Fibroblast of upper back skin (primary cell): ENCODE results near the gene PLOD3.

Experiments
- DNase-seq: peaks from one replicate; pipeline ENCODE4 v3.0.0-alpha.2; 2013

Gene PLOD3

GRCh38 chr7:101175664-101176063 lies 41.7 kb downstream of the PLOD3 start:
- DNase-seq, result no peak

- no peak for DNase-seq
Measured at GRCh38 chr7:101174322-101174854, 43.0 kb downstream of the PLOD3 start.

- no peak for DNase-seq
Measured at GRCh38 chr7:101173752-101174244, 43.6 kb downstream of the PLOD3 start.

- peak; percentile 45 for DNase-seq
Measured at GRCh38 chr7:101172854-101173751, 44.3 kb downstream of the PLOD3 start.

DNA sequence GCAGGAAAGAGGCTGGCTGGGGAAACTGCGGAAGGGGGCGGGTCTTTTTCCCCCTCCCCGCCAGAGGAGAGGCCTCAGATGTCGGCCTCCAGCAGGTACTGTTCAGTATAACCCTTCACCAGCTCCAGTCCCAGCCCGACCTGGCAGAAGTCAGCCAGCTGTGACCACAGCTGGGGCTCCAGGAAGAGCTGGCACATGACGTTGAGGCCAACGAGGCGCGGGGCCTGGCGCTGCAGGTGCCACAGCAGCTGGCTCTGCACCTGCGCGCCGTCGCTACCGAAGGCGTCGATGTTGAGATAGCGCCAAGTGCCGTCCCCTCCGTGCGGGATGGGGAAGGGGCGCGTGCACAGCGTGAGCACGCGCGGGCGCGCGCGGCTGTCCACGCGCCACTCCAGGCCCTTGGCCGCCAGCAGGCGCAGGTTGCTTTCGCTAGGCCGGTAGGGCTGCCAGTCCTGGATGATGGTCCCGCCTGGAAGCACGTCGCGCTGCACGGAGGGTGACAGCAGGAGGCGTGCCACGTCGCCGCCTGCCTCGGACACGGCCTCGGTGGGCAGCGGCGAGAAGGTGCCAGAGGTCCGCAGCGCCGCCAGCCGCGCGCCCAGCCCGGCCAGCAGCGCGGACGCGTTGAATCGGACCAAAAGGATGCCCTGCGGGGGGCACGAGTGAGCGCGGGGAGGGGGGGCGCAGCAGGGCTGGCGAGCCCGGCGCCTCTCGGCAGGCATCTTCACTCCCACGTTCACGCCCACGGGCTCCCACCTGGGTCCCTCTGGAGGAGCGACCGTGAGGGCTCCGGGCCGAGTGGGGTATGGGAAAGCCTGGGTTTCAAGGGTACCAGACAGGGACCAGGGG lies 45.2 kb downstream of the PLOD3 start:
- DNase-seq, result no peak

- no peak for DNase-seq
Measured at GRCh38 chr7:101171442-101171837, 45.9 kb downstream of the PLOD3 start.

DNA sequence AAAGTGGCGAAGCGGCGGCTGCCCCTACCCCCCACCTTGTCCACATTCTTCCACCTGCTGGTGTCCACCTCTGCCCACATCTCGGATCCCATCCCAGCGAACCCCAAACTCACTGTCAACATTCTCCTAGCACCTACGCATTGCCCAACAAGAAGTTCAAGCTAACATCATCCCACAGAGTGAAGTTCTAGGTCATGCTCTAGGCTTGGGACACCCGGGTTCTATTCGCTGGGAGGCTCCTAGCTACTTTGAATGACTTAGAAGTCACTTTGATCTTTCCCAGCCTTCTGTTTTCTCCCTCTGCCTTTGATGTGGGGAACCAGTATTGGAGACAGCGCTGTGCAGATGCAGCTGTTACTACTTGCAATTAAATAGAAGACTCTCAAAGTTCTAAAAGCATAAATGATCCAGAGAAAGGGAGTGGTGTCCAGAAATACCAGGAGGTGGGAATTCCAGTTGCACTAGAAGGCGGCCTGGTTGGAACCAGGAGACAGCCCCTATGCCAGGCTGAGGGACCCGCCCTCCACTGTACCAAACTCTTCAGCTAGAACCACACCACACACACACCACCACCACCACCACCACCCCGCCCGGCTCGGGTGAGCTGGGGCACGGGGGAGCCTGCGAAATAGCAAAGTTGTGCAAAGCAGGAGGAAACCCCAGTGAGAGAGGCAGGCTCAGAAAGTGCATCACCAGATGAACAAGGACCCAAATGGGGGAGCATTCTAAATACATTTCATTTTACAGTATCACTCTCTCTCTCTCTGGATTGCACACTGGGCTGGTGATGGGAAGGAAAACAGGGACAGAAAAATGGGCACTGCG lies 46.6 kb downstream of the PLOD3 start:
- no peak for DNase-seq

GRCh38 chr7:101169838-101170551 lies 47.4 kb downstream of the PLOD3 start:
- peak; percentile 52 for DNase-seq

DNA sequence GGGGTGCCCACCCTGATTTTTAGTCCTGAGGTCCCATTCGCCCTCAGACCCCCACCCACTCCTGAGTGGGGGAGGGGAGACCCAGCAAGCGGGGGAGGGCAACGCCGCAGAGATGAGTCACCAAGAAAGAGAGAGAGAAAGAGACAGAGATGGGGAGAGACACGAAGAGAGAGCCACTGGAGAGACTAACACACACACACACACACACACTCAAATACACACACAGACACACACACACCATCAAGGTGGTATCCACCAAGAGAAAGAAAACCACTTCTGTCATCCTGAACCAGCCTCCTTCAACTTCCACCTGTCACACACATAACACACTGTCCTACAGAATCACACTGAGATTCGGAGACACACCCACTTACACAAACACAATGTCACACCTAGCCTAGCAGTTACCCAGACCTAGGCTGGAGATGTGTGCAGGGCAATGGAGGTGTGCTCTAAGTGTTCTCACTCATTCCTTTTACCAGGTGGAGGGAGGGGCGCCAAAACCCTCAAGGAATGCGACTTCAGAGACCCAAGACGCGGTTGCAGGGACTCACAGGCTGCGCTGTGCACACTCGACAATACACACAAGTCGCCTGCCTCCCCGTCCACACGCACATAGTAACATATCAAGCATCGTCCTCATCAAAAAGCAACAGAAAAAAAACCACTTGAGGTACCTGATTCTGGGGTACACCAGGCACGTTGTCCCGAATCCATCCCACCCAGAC lies 48.1 kb downstream of the PLOD3 start:
- DNase-seq, result no peak

- no peak for DNase-seq
Measured at GRCh38 chr7:101168412-101169049, 48.9 kb downstream of the PLOD3 start.

- no peak for DNase-seq
Measured at GRCh38 chr7:101167645-101168411, 49.6 kb downstream of the PLOD3 start.

GRCh38 chr7:101166909-101167644 lies 50.3 kb downstream of the PLOD3 start:
- peak; percentile 76 for DNase-seq

DNA sequence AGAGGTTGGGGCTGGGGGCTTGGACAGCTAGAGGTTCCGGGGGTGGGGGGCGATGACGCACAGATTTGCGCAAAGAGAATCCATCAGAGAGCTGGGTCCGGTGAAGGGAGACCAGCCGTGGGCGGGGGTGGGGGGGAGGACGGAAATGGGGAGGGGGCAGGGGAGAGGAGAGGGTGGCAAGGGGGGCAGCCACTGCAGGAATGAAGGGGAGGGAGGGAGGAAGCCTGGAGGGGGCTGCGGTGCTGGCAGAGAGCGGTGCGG lies 50.8 kb downstream of the PLOD3 start:
- no peak for DNase-seq

DNA sequence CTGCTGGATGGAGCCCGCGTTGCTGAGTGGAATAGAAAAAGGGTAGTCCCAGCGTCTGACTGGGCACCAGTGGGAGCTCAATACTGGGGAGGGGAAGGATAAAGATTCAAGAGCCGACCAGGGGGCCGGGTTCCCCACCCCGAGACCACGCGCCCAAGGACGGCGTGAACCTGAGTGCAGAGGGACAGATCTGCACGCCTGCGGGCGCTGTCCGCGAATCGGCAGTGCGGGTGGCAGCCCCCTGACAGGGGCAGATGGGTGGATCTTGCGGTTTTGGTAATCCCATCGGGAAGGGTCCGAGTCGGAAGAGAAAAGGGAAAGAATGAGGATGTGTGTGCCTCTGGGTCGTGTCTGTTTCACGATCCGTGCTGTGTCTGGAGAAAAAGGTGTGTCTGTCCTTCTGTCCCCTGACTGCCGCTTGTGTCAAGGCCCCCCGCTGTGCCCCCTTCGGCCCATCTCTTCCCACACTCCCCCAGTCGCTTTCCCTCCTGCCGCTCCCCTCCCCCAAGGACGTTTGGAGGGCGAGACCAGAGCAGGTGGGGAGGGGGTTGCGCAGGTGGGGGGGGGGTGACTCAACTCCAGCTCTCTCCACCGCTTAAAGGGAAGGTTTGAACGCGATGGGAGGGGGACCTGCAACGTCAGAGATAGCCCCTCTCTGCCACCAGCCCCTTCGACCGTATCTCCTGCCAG lies 51.3 kb downstream of the PLOD3 start:
- DNase-seq, result no peak

DNA sequence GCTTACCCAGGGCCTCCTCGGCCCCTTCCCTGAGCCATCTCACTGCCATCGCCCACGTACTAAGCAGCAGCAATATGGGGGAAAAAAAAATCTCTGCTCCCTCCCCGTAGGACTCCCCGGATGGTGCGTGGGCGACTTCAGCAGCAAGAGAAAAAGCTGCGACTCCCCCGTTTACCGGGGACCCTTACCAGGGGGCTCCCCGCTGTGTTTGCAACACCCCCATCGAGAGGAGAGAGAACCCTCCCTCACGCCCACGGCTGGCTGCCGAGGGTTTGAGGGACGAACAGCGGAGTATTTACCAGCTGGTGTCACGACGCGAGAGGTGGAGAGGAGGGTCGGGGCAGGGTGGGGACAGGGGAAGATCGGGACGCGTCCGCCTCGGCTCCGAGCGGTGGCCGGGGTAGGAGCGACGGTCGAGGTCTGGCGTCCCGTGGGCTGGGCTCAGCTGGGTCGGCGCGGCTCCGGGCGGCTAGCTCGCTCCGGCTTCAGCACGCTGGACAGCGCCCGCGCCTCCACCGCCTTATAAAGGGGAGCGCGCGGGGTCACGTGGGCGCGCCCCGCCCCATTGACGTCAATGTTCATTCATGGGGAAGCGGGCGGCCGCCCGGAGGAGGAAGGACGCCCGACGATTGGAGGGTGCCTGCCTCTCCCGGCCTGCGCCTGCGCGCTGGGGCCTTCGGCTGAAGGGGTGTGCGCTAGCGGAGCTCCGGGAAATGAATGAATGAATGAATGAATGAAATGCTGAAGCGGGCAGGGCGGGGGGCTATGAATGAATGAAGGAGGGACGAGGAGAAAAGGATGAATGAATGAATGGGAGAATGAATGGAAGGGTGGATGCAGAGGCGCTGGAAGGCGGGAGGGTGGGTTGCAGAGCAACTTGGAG lies 52.1 kb downstream of the PLOD3 start, which contains the start of gene VGF:
TSS of gene VGF (minus strand) at position 495 of the 883 bp plus-strand sequence. CDS start 726 bp downstream, outside the sequence.
- DNase-seq, result peak; percentile 95

- peak; percentile 58 for DNase-seq
Measured at GRCh38 chr7:101164071-101164840, 53.1 kb downstream of the PLOD3 start.
